Testis (tissue), 2 donors: ENCODE measurements around the gene LASP1NB.

Experiments
- POLR2A ChIP-seq: fragments of 450-650 bp; IDR thresholded peaks from one replicate; pipeline ENCODE4 v1.6.1; 2017; ENCODE audit warnings: antibody characterized with exemption, mild to moderate bottlenecking, moderate library complexity
- TF ChIP-seq, protein P1 (sequence below), 3 experiments: fragments of 450-650 bp in 2 of 3; fragments of 200-600 bp in 1 of 3; sonication (generic) in 1 of 3; IDR thresholded peaks; one replicate each; pipeline ENCODE4 v1.5.1; 2016 to 2019; ENCODE audit warnings: antibody characterized with exemption in 3 of 3, mild to moderate bottlenecking in 2 of 3, moderate library complexity in 1 of 3

DNA sequence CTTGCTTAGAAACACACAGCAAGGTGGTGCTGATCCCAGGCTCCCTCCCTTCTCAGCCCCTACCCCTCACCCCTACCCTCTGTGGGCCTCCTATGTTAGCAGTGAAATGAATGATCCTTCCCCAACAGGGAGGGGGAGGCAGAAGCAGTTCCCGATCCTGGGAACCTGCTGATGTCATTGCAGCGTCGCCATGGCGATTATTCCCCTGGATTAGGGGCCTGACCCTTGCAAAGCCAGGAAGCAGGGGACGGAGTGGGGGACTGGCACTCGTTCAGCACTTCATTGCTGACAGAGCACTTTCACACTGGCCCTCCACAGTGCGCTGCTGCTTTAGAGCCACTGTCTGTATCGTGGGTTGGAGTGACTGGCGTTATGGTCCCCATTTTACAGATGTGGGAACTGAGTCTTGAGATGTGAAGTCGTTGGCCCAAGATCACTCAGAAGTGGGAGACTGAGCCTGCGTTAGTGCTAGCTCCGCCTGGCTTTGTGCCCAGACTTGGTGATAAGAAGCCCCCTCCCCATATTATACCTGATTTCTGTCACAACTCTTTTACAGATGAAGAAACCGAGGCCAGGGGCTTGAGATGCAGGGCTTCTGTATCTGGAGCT, 29.0 kb upstream of the LASP1NB start:
- TF ChIP-seq POLR2A, result no peak
- TF ChIP-seq, protein P1, sequence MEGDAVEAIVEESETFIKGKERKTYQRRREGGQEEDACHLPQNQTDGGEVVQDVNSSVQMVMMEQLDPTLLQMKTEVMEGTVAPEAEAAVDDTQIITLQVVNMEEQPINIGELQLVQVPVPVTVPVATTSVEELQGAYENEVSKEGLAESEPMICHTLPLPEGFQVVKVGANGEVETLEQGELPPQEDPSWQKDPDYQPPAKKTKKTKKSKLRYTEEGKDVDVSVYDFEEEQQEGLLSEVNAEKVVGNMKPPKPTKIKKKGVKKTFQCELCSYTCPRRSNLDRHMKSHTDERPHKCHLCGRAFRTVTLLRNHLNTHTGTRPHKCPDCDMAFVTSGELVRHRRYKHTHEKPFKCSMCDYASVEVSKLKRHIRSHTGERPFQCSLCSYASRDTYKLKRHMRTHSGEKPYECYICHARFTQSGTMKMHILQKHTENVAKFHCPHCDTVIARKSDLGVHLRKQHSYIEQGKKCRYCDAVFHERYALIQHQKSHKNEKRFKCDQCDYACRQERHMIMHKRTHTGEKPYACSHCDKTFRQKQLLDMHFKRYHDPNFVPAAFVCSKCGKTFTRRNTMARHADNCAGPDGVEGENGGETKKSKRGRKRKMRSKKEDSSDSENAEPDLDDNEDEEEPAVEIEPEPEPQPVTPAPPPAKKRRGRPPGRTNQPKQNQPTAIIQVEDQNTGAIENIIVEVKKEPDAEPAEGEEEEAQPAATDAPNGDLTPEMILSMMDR (IDR thresholded peaks at IDR 0.05), result no peak
